Heart right ventricle (tissue), 16 donors: Measurements from ENCODE around the gene TROAP. TPM values are rescaled to one million over a fixed set of nuclear protein-coding genes. Genes with fewer than 3 reads are reported as not detected.

Source experiments
- ATAC-seq, 8 donors: fragments of 200-7000 bp; cut with Tn5 transposase; one replicate each; pipeline ENCODE4 v1.9.1; 2020; ENCODE audit warnings: mild to moderate bottlenecking in 8 of 8, moderate library complexity in 8 of 8, moderate number of reproducible peaks in 1 of 8
- DNase-seq, 2 donors: peaks; one replicate each; pipeline ENCODE4 v3.0.0-alpha.2; 2020
- H3K27ac ChIP-seq, 10 donors: fragments of 200-600 bp; sonication (generic) in 2 of 10; one replicate each; pipeline versions ENCODE4 v1.5.0 to v1.8.0; 2020 to 2022; ENCODE audit warnings: mild to moderate bottlenecking in 3 of 10
- H3K27me3 ChIP-seq, 7 donors: fragments of 200-600 bp; one replicate each; pipeline ENCODE4 v1.8.0; 2021 to 2022; ENCODE audit warnings: mild to moderate bottlenecking in 2 of 7
- H3K36me3 ChIP-seq, 9 donors: fragments of 200-600 bp; sonication (generic) in 1 of 9; one replicate each; pipeline versions ENCODE4 v1.5.0 to v1.8.0; 2020 to 2022; ENCODE audit warnings: mild to moderate bottlenecking in 2 of 9
- H3K4me1 ChIP-seq, 9 donors: fragments of 200-600 bp; sonication (generic) in 1 of 9; one replicate each; pipeline versions ENCODE4 v1.5.0 to v1.8.0; 2020 to 2022; ENCODE audit warnings: mild to moderate bottlenecking in 4 of 9
- H3K4me3 ChIP-seq, 10 donors: fragments of 200-600 bp; sonication (generic) in 2 of 10; one replicate each; pipeline versions ENCODE4 v1.5.0 to v1.8.0; 2020 to 2022; ENCODE audit warnings: mild to moderate bottlenecking in 7 of 10, moderate library complexity in 2 of 10
- H3K9me3 ChIP-seq, 11 donors: fragments of 200-600 bp in 10 of 11; sonication (generic) in 2 of 11; one replicate each; pipeline versions ENCODE4 v1.5.0 to v1.8.0; 2013 to 2022; ENCODE audit warnings: mild to moderate bottlenecking in 2 of 11, control low read depth in 1 of 11, moderate library complexity in 1 of 11
- WGBS, 2 donors: extraction: QIAGEN DNeasy Blood & Tissue Kit; methylation state at CpG; one replicate each; pipeline ENCODE4 v1.1.7; 2013; ENCODE audit warnings: inconsistent platforms in 1 of 2; 5-methylcytosine and 5-hydroxymethylcytosine counted together
- intact Hi-C, 10 donors: fragments of 100-400 bp; cut with DNase I; formaldehyde crosslinking; loops; one replicate each; pipeline versions ENCODE4 v1.11.1 to v1.14.2; 2022
- polyA plus RNA-seq, 2 donors: library from polyadenylated mRNA; stranded (reverse); fragments of 200-250 nt; gene quantifications; one replicate each; pipeline ENCODE4 v1.2.3, GENCODE V29; 2013
- total RNA-seq, 10 donors: library from RNA; stranded (reverse); fragmentation: NEBNext Ultra II Directional in 3 of 10; extraction: Animal tissue kit (Norgen Biotek cat#: 25700) in 3 of 10; gene quantifications; one replicate each; pipeline versions ENCODE4 v1.2.1 to v1.2.4, GENCODE V29; 2021 to 2023
- TF ChIP-seq, protein P1 (sequence below), 9 donors: fragments of 200-600 bp; sonication (generic) in 2 of 9; IDR thresholded peaks; one replicate each; pipeline versions ENCODE4 v1.5.0 to v1.8.0; 2021 to 2022; ENCODE audit warnings: antibody characterized with exemption in 9 of 9, mild to moderate bottlenecking in 5 of 9, moderate library complexity in 1 of 9
- donor health status: Arrhythmogenic right ventricular cardiomyopathy.
- donor health status: ischemic (EF 13 %, LVEDD 7.1; RV severe dilation, severe dysfunction).
- donor health status: healthy with polysubstance abuse.
- donor health status: DM: no; HTN: yes; CAD: no.
- donor health status: DM: no; HTN: no; CAD: no.
- donor health status: ischemic (EF 25% LVEDD 6.9; RV normal size, moderate dysfunction).
- donor health status: ischemic (EF 25% LVEDD 5.7; RV mildly dilated, moderate dysfunction).
- donor health status: healthy.
- donor health status: DM: yes; HTN: yes; CAD: no.
- donor health status: Ischemic cardiomyopathy.
- donor health status: ischemic (EF 35%, LVEDD 5.7; RV mildly dilated, moderate dysfunction).
- donor health status: nonischemic (EF 11% LVEDD 7.7; RV severe dilation, severe dysfunction).
- donor health status: DM: yes; HTN: yes; CAD: no.
- donor health status: PGD.
- donor health status: ischemic (EF 29% LVEDD 5.4; RV normal size, mild dysfunction).
- donor health status: nonischemic (EF 23%, LVEDD 6.1; RV moderate dilation, normal function).

TROAP gene
- total and polyA plus RNA-seq, 12 donors = 0.20 to 4.9 (median 0.72) TPM; not detected in 3

DNA sequence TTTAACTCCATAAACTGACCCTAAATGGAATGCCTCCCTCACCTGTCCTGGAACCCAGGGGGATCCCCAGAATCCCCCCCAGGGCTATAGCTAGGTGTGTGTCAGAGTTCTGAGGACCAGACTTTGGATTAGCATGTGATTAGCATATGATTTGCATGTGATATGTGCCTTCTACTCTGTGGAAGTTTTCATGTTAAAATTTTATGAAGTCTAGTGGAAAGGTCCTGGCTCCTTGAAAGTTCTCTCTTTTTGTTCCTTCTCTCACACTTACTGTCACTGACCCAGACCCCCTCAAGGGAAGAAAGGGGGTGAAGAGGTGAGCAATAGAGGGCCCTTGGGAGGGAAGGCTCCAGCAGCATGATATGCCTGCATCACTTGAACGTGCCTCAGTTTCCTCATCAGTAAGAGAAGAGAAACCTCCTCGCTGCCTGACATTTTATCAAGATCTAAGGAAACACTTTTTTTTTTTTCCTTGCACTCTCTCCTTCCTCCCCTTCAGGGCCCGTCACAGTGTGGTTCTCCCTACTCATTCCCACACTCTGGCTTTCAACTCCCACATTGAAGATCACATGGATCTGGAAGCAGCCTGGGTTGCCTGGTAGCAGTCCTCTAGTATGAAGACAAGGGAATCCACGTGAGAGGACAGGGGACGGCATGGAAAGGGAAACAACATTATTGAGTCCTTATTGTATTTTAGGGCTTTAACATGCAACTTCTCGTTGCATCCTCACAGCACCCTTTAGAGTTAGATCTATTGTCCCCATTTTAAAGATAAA, 17.2 kb downstream of the TROAP start:
- H3K4me3 ChIP-seq = no peak overlapping the region
- no peaks in the 10 kb centered on the region for H3K9me3 ChIP-seq
- H3K27ac ChIP-seq = no peak overlapping the region
- H3K36me3 ChIP-seq = no peaks in the 10 kb centered on the region
- TF ChIP-seq, protein P1, sequence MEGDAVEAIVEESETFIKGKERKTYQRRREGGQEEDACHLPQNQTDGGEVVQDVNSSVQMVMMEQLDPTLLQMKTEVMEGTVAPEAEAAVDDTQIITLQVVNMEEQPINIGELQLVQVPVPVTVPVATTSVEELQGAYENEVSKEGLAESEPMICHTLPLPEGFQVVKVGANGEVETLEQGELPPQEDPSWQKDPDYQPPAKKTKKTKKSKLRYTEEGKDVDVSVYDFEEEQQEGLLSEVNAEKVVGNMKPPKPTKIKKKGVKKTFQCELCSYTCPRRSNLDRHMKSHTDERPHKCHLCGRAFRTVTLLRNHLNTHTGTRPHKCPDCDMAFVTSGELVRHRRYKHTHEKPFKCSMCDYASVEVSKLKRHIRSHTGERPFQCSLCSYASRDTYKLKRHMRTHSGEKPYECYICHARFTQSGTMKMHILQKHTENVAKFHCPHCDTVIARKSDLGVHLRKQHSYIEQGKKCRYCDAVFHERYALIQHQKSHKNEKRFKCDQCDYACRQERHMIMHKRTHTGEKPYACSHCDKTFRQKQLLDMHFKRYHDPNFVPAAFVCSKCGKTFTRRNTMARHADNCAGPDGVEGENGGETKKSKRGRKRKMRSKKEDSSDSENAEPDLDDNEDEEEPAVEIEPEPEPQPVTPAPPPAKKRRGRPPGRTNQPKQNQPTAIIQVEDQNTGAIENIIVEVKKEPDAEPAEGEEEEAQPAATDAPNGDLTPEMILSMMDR (IDR thresholded peaks at IDR 0.05) = no peak
- DNase-seq = no peak
- H3K4me1 ChIP-seq = peaks cover 10 to 48% (median 34%) of the 10 kb centered on the region in 9 donors
- intact Hi-C loops = loop anchor here in 6 of 10 donors (5.0 to 10.0 kb wide), 3 partner anchors 45 to 53 kb away; partner anchors contain the start of gene PRPH (in 1 of the 6)
- 68 to 73% methylated on average over 6 of the region's 6 CpGs for WGBS, 2 donors
- H3K27me3 ChIP-seq = peaks cover 15 to 98% (median 81%) of the 10 kb centered on the region in 7 donors
- no peak for ATAC-seq

DNA sequence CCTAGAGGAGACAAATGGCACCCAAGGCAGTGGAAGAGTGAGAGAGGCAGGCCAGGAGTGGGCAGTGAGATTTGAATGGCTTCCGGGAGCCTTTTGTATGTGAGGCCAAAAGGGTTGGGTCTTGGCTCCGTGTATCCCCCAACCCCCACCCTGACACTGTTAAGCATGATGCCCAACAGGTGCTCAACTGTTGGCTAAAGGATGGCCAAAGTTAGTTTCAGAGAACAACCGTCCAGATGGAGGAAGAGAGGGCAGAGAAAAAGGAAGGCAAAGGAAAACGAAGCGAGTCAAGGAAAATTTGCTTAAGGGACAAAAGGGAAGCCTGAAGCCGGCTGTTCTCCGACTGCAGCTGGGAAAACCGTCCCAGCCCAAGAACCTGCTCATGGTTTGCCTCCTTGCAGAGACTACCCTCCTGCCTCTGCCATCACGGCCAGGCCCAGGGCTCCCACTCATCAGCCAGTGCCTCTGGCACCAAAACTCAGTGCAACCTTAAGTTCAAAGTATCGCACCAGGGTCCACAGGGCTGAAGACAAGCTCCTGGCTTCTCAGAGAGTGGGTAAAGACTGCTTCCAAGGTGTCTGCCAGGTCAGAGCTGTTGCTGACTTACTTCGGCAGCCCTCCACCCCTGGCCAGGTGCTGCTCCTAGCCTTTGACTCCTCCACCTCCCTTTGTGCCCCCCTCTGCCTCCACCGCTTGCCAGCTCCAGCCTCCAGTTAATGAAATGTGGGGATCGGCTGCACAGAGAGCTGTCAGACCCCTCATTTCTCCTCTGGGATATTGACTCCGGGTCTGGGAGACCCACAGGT, 18.1 kb downstream of the TROAP start:
- no peak overlapping the region for H3K4me3 ChIP-seq
- H3K36me3 ChIP-seq = no peaks in the 10 kb centered on the region
- DNase-seq (no peak), ATAC-seq (no peak)
- peaks cover 14 to 98% (median 81%) of the 10 kb centered on the region in 7 donors for H3K27me3 ChIP-seq
- H3K27ac ChIP-seq = no peak overlapping the region
- H3K9me3 ChIP-seq = no peaks in the 10 kb centered on the region
- H3K4me1 ChIP-seq = peaks cover 18 to 53% (median 42%) of the 10 kb centered on the region in 9 donors
- TF ChIP-seq, protein P1 (IDR thresholded peaks at IDR 0.05) = no peak
- 44 to 52% methylated on average over 14 of the region's 14 CpGs for WGBS, 2 donors
- intact Hi-C loops = loop anchor here in 6 of 10 donors (5.0 to 10.0 kb wide), 3 partner anchors 46 to 54 kb away; partner anchors contain the start of gene PRPH (in 1 of the 6)

DNA sequence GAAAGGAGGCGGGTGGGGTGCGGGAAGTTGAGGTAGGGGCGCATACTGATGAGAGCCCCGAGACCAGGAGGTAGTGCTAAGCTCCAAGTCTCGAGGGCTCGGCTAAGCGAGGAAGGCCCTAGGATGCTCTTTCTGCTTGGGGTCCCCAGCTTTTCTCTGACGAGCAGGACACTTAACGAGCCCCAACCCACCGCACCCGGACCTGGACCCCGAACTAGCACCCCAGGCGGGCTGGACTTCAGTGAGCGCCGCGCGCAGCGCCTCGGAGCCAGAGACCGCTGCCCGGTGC, 18.7 kb downstream of the TROAP start:
- DNase-seq (no peak), ATAC-seq (no peak)
- H3K4me1 ChIP-seq = peaks cover 22 to 53% (median 44%) of the 10 kb centered on the region in 9 donors
- intact Hi-C loops = loop anchor here in 6 of 10 donors (5.0 to 10.0 kb wide), 3 partner anchors 47 to 54 kb away; partner anchors contain the start of gene PRPH (in 1 of the 6)
- peaks cover 13 to 98% (median 81%) of the 10 kb centered on the region in 7 donors for H3K27me3 ChIP-seq
- WGBS, 2 donors = 18 to 27% methylated on average over 21 of the region's 21 CpGs
- TF ChIP-seq, protein P1 (IDR thresholded peaks at IDR 0.05) = no peak
- peak overlapping the region in 9 of 10 donors; percentile 32 to 58 (median 54) for H3K4me3 ChIP-seq
- H3K27ac ChIP-seq = no peak overlapping the region
- no peaks in the 10 kb centered on the region for H3K36me3 ChIP-seq
- no peaks in the 10 kb centered on the region for H3K9me3 ChIP-seq
